Measurements from ENCODE around the gene CILP2. TPM values are rescaled to one million over a fixed set of nuclear protein-coding genes. Genes with fewer than 3 reads are reported as not detected.

The CILP2 gene
- total RNA-seq, 1 donor from 2014 or later: 0.98 TPM

- no peak overlapping the region for H3K27ac ChIP-seq
- no peaks in the 10 kb centered on the region for H3K9me3 ChIP-seq
- H3K27me3 ChIP-seq: no peaks in the 10 kb centered on the region
- H3K36me3 ChIP-seq: no peaks in the 10 kb centered on the region
- TF ChIP-seq POLR2AphosphoS5 (IDR thresholded peaks at IDR 0.05; ENCODE audit: insufficient read depth in 1 of 2, low read depth in 1 of 2) (no peak), CTCF (IDR thresholded peaks at IDR 0.05) (no peak), POLR2A (IDR thresholded peaks at IDR 0.05) (no peak)
- H3K4me1 ChIP-seq: peaks cover 23% of the 10 kb centered on the region
- no peak for DNase-seq (ENCODE audit: extremely low spot score in 2 of 2)
- H3K4me3 ChIP-seq: no peak overlapping the region
- intact Hi-C loops (cut with DNase I): no loop called here
These were observed 57.2 kb downstream of the CILP2 start for GRCh38 chr19:19595171-19595701.

Other genes starting within 250 kb of the CILP2 start
- gene SUGP1, start 217.8 kb upstream of the CILP2 start, total RNA-seq: 25.5 TPM
- gene MAU2, start 217.4 kb upstream of the CILP2 start, total RNA-seq: 55.2 TPM
- gene GATAD2A, start 132.6 kb upstream of the CILP2 start, total RNA-seq: 49.6 TPM
- gene TSSK6, start 22.7 kb upstream of the CILP2 start, total RNA-seq: 0.98 TPM
- 47.9 TPM for gene NDUFA13, start 22.0 kb upstream of the CILP2 start, total RNA-seq
- 2.5 TPM for gene YJEFN3, start 9.4 kb upstream of the CILP2 start, total RNA-seq
- 5.2 TPM for gene PBX4, start 80.4 kb downstream of the CILP2 start, total RNA-seq
- gene LPAR2, start 90.0 kb downstream of the CILP2 start, total RNA-seq: 15.2 TPM
- 12.3 TPM for gene GMIP, start 105.4 kb downstream of the CILP2 start, total RNA-seq
- gene ATP13A1, start 125.4 kb downstream of the CILP2 start, total RNA-seq: 114 TPM
- 6.9 TPM for gene ZNF101, start 130.6 kb downstream of the CILP2 start, total RNA-seq
- gene ZNF14, start 194.8 kb downstream of the CILP2 start, total RNA-seq: 5.4 TPM